GM18505 (cell line): ENCODE results near the gene NEURL4.

ENCODE experiments used
- ATAC-seq: cut with Tn5 transposase; IDR thresholded peaks from one replicate; pipeline ENCODE4 v1.9.1; 2021; ENCODE audit not compliant: unreplicated experiment
- POLR2A ChIP-seq: IDR thresholded peaks from 4 replicates; pipeline ENCODE4 v1.6.1; 2011; ENCODE audit warnings: borderline replicate concordance; ENCODE audit not compliant: insufficient read depth, insufficient read length; ENCODE audit errors: extremely low read depth

Gene NEURL4

GRCh38 chr17:7280519-7281073 is 48.5 kb downstream of the NEURL4 start:
- no peak for TF ChIP-seq POLR2A
- peak; percentile 50 for ATAC-seq

DNA sequence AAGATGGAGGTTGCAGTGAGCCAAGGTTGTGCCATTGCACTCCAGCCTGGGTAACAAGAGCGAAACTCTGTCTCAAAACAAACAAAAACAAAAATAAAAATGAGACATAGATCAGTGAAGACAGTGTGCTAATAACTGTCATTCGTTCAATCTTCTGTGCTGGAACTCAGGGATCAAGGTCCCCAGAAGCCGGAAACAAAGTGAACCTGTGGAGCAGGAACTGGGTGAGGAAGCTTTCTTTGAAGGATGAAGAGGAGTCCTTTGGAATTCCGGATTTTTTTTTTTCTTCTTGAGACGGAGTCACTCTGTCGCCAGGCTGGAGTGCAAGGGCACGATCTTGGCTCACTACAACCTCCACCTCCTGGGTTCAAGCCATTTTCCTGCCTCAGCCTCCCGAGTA is 49.7 kb downstream of the NEURL4 start:
- ATAC-seq: no peak
- no peak for TF ChIP-seq POLR2A

- TF ChIP-seq POLR2A: no peak
- ATAC-seq: no peak
Measured at GRCh38 chr17:7266784-7267183, 62.4 kb downstream of the NEURL4 start.
